Natural killer cell treated with Interleukin-12 subunit alpha and Interleukin-12 subunit beta and Interleukin-15 and Interleukin-18, amount 100 ng/mL, for 72 hours (primary cell): ENCODE results near the gene MTHFSD. TPM values are rescaled to one million over a fixed set of nuclear protein-coding genes. Genes with fewer than 3 reads are reported as not detected.

Source experiments
- total RNA-seq, 2 donors: library from RNA; stranded (reverse); gene quantifications; one replicate each; pipeline ENCODE4 v1.2.3, GENCODE V29; 2022

The MTHFSD gene
- total RNA-seq, 2 donors from 2014 or later, result 24.3 to 32.8 TPM

Other genes with a start within 250 kb of the MTHFSD start
- gene FOXF1, start 44.7 kb downstream of the MTHFSD start, total RNA-seq, result not detected
- gene FOXC2, start 11.6 kb upstream of the MTHFSD start, total RNA-seq, result not detected
- gene FOXL1, start 23.3 kb upstream of the MTHFSD start, total RNA-seq, result not detected